Left lung (tissue), 10 donors: ENCODE measurements around the gene CARD14. TPM values are rescaled to one million over a fixed set of nuclear protein-coding genes. Genes with fewer than 3 reads are reported as not detected.
"Not testable (repeated sequence)": the region's sequence is repeated elsewhere in the genome, so short reads cannot be mapped to it uniquely, and the experiment has no call there.

Experiments
- ATAC-seq: fragments of 200-7000 bp; cut with Tn5 transposase; one replicate; pipeline ENCODE4 v1.9.1; 2020; ENCODE audit warnings: moderate library complexity
- DNase-seq, 4 donors: peaks; one replicate each; pipeline ENCODE4 v3.0.0-alpha.2; 2013 to 2020
- H3K27ac ChIP-seq, 2 donors: fragments of 200-600 bp; sonication (generic) in 1 of 2; one replicate each; pipeline versions ENCODE4 v1.5.0 to v1.8.0; 2020 to 2021
- H3K27me3 ChIP-seq, 2 donors: fragments of 200-600 bp; sonication (generic) in 1 of 2; one replicate each; pipeline versions ENCODE4 v1.5.0 to v1.8.0; 2020 to 2021
- H3K36me3 ChIP-seq, 2 donors: fragments of 200-600 bp; sonication (generic) in 1 of 2; one replicate each; pipeline versions ENCODE4 v1.5.0 to v1.8.0; 2020 to 2021
- H3K4me1 ChIP-seq, 2 donors: fragments of 200-600 bp; one replicate each; pipeline ENCODE4 v1.8.0; 2021
- H3K4me3 ChIP-seq, 2 donors: fragments of 200-600 bp; sonication (generic) in 1 of 2; one replicate each; pipeline versions ENCODE4 v1.5.0 to v1.8.0; 2020 to 2021; ENCODE audit warnings: mild to moderate bottlenecking in 1 of 2
- H3K9me3 ChIP-seq, 2 donors: fragments of 200-600 bp; sonication (generic) in 1 of 2; one replicate each; pipeline versions ENCODE4 v1.5.0 to v1.8.0; 2020 to 2021
- CTCF ChIP-seq, 2 donors: fragments of 200-600 bp; sonication (generic) in 1 of 2; IDR thresholded peaks; one replicate each; pipeline versions ENCODE4 v1.5.0 to v1.8.0; 2021; ENCODE audit warnings: antibody characterized with exemption in 2 of 2
- intact Hi-C, 2 donors: fragments of 100-400 bp; cut with DNase I; formaldehyde crosslinking; loops; one replicate each; pipeline versions ENCODE4 v1.11.2 to v1.14.2; 2022
- polyA plus RNA-seq, 6 donors: library from polyadenylated mRNA; unstranded; fragments of 120-200 nt; gene quantifications; one replicate each; pipeline ENCODE4 v1.2.1, GENCODE V29; 2013; ENCODE audit not compliant: insufficient read length in 6 of 6
- total RNA-seq, 2 donors: library from RNA; stranded (reverse); fragmentation: NEBNext Ultra II Directional; extraction: Animal tissue kit (Norgen Biotek cat#: 25700); gene quantifications; one replicate each; pipeline ENCODE4 v1.2.1, GENCODE V29; 2021
- donor health status: DM: no; HTN: yes; CAD: no.
- donor health status: DM: no; HTN: no; CAD: no.

CARD14 gene
- total and polyA plus RNA-seq, 8 donors = 0.41 to 3.2 (median 1.8) TPM

GRCh38 chr17:80195671-80196529 lies 26.1 kb downstream of the CARD14 start:
- H3K27ac ChIP-seq = no peak overlapping the region
- peak; percentile 43 for ATAC-seq

GRCh38 chr17:80196652-80197051 lies 26.8 kb downstream of the CARD14 start:
- peaks cover 0 to 4% of the 10 kb centered on the region in 2 donors for H3K27me3 ChIP-seq
- H3K36me3 ChIP-seq = no peaks in the 10 kb centered on the region
- H3K4me3 ChIP-seq = no peak overlapping the region
- H3K27ac ChIP-seq = no peak overlapping the region
- intact Hi-C loops = no loop called here
- ATAC-seq (no peak), DNase-seq (no peak)
- H3K9me3 ChIP-seq = no peaks in the 10 kb centered on the region
- no peak for TF ChIP-seq CTCF (IDR thresholded peaks at IDR 0.05)
- peaks cover 2 to 4% of the 10 kb centered on the region in 2 donors for H3K4me1 ChIP-seq

More at GRCh38 chr17:80195671-80196529, 26.1 kb downstream of the CARD14 start:
- H3K27me3 ChIP-seq = peaks cover 0 to 4% of the 10 kb centered on the region in 2 donors
- intact Hi-C loops = no loop called here
- DNase-seq = peak in 1 of 4 donors; percentile 87
- peak; percentile 90 to 91 for TF ChIP-seq CTCF (IDR thresholded peaks at IDR 0.05)
- H3K9me3 ChIP-seq = no peaks in the 10 kb centered on the region
- peaks cover 4 to 8% of the 10 kb centered on the region in 2 donors for H3K4me1 ChIP-seq
- no peak overlapping the region for H3K4me3 ChIP-seq
- no peaks in the 10 kb centered on the region for H3K36me3 ChIP-seq

- Histone ChIP-seq H3K4me3 (no peak overlapping the region), H3K4me1 (no peaks in the 10 kb centered on the region), H3K27me3 (no peaks in the 10 kb centered on the region), H3K36me3 (no peaks in the 10 kb centered on the region), H3K27ac (no peak overlapping the region), H3K9me3 (no peaks in the 10 kb centered on the region)
- no peak for ATAC-seq
- TF ChIP-seq CTCF (IDR thresholded peaks at IDR 0.05) = no peak
- DNase-seq = no peak
- intact Hi-C loops = no loop called here
Observed at GRCh38 chr17:80198144-80198661, 28.4 kb downstream of the CARD14 start.

- DNase-seq, intact Hi-C loops, H3K27me3 ChIP-seq: not testable (repeated sequence)
Observed at GRCh38 chr17:80199295-80199694, 29.5 kb downstream of the CARD14 start.

GRCh38 chr17:80201446-80201845 lies 31.6 kb downstream of the CARD14 start:
- no peaks in the 10 kb centered on the region for H3K4me1 ChIP-seq
- H3K27ac ChIP-seq = no peak overlapping the region
- ATAC-seq (no peak), DNase-seq (no peak)
- H3K4me3 ChIP-seq = no peak overlapping the region
- no peak for TF ChIP-seq CTCF (IDR thresholded peaks at IDR 0.05)
- H3K27me3 ChIP-seq = no peaks in the 10 kb centered on the region
- no peaks in the 10 kb centered on the region for H3K9me3 ChIP-seq
- intact Hi-C loops = no loop called here
- H3K36me3 ChIP-seq = peaks cover 0 to 8% of the 10 kb centered on the region in 2 donors

More at GRCh38 chr17:80199295-80199694, 29.5 kb downstream of the CARD14 start:
- not testable (repeated sequence) for H3K4me1 ChIP-seq, ATAC-seq, H3K4me3 ChIP-seq, H3K27ac ChIP-seq, H3K9me3 ChIP-seq, H3K36me3 ChIP-seq
